Testis (tissue), 3 donors: Measurements from ENCODE around the gene KIAA1755. TPM values are rescaled to one million over a fixed set of nuclear protein-coding genes. Genes with fewer than 3 reads are reported as not detected.
A peak's percentile ranks its signal among the peaks of the same experiment; 100 is the strongest.

ENCODE experiments used
- DNase-seq: peaks from one replicate; pipeline ENCODE4 v3.0.0-alpha.2; 2019
- H3K27ac ChIP-seq, 2 donors: fragments of 200-600 bp; sonication (generic); one replicate each; pipeline ENCODE4 v1.5.1; 2019
- H3K27me3 ChIP-seq: fragments of 200-600 bp; sonication (generic); one replicate; pipeline ENCODE4 v1.5.1; 2019
- H3K36me3 ChIP-seq: fragments of 200-600 bp; sonication (generic); one replicate; pipeline ENCODE4 v1.5.1; 2017; ENCODE audit warnings: low read depth; ENCODE audit errors: missing control alignments
- H3K4me1 ChIP-seq: fragments of 200-600 bp; sonication (generic); one replicate; pipeline ENCODE4 v1.5.1; 2019
- H3K4me3 ChIP-seq, 2 donors: fragments of 200-600 bp; sonication (generic); one replicate each; pipeline ENCODE4 v1.5.1; 2017 to 2019
- H3K9me3 ChIP-seq: fragments of 200-600 bp; sonication (generic); one replicate; pipeline ENCODE4 v1.5.1; 2017
- CTCF ChIP-seq, 3 experiments: fragments of 450-650 bp in 2 of 3; fragments of 200-600 bp in 1 of 3; sonication (generic) in 1 of 3; IDR thresholded peaks; one replicate each; pipeline ENCODE4 v1.5.1; 2016 to 2019; ENCODE audit warnings: antibody characterized with exemption in 3 of 3, mild to moderate bottlenecking in 2 of 3, moderate library complexity in 1 of 3
- POLR2A ChIP-seq: fragments of 450-650 bp; IDR thresholded peaks from one replicate; pipeline ENCODE4 v1.6.1; 2017; ENCODE audit warnings: antibody characterized with exemption, mild to moderate bottlenecking, moderate library complexity
- WGBS, 2 donors: methylation state at CpG; one replicate each; pipeline ENCODE4 v1.1.5; 2018; 5-methylcytosine and 5-hydroxymethylcytosine counted together
- intact Hi-C: fragments of 100-400 bp; cut with DNase I; formaldehyde crosslinking; loops from one replicate; pipeline ENCODE4 v1.15.1; 2023; ENCODE audit warnings: low total_unique reads
- polyA plus RNA-seq: library from polyadenylated mRNA; stranded (reverse); fragments of 350-450 nt; fragmentation: Illumina TruSeq; extraction: RNeasy Lipid Tissue Mini Kit (QIAGEN cat#74804); gene quantifications from one replicate; pipeline ENCODE4 v1.2.3, GENCODE V29; 2014; ENCODE audit warnings: low read depth, low replicate concordance; ENCODE audit not compliant: insufficient read depth
- total RNA-seq, 2 donors: library from RNA; depleted of rRNA; stranded (reverse); fragments of >200 nt; gene quantifications; one replicate each; pipeline ENCODE4 v1.2.3, GENCODE V29; 2016

Gene KIAA1755
- total and polyA plus RNA-seq, 3 donors from 2014 or later = 5.2 to 9.6 (median 7.6) TPM

GRCh38 chr20:38238829-38239228 is 21.7 kb downstream of the KIAA1755 start:
- H3K36me3 ChIP-seq = no peaks in the 10 kb centered on the region
- no peak overlapping the region for H3K4me3 ChIP-seq
- H3K9me3 ChIP-seq = no peaks in the 10 kb centered on the region
- H3K4me1 ChIP-seq = peaks cover 3% of the 10 kb centered on the region
- DNase-seq = no peak
- 75 to 83% methylated on average over 3 of the region's 3 CpGs for WGBS, 2 donors
- intact Hi-C loops = no loop called here
- TF ChIP-seq POLR2A (no peak), CTCF (IDR thresholded peaks at IDR 0.05) (no peak)
- H3K27ac ChIP-seq = no peak overlapping the region
- no peaks in the 10 kb centered on the region for H3K27me3 ChIP-seq

- intact Hi-C loops = no loop called here
Observed at GRCh38 chr20:38237381-38237780, 23.2 kb downstream of the KIAA1755 start.

GRCh38 chr20:38231531-38232121 is 28.9 kb downstream of the KIAA1755 start:
- 26 to 55% methylated on average over 8 to 10 of the region's 10 CpGs for WGBS, 2 donors
- Histone ChIP-seq H3K27ac (no peak overlapping the region), H3K4me1 (peaks cover 3% of the 10 kb centered on the region), H3K4me3 (no peak overlapping the region), H3K36me3 (no peaks in the 10 kb centered on the region), H3K27me3 (no peaks in the 10 kb centered on the region), H3K9me3 (no peaks in the 10 kb centered on the region)
- TF ChIP-seq CTCF (IDR thresholded peaks at IDR 0.05) (no peak), POLR2A (no peak)
- DNase-seq = peak; percentile 53
- intact Hi-C loops = no loop called here

More at GRCh38 chr20:38237381-38237780, 23.2 kb downstream of the KIAA1755 start:
- 78 to 85% methylated on average over 3 of the region's 3 CpGs for WGBS, 2 donors
- no peaks in the 10 kb centered on the region for H3K36me3 ChIP-seq
- no peak for TF ChIP-seq CTCF (IDR thresholded peaks at IDR 0.05)
- no peak for TF ChIP-seq POLR2A
- peaks cover 3% of the 10 kb centered on the region for H3K4me1 ChIP-seq
- H3K4me3 ChIP-seq = no peak overlapping the region
- DNase-seq = no peak
- no peak overlapping the region for H3K27ac ChIP-seq
- H3K27me3 ChIP-seq = no peaks in the 10 kb centered on the region
- no peaks in the 10 kb centered on the region for H3K9me3 ChIP-seq

- 79 to 88% methylated on average over 8 to 10 of the region's 10 CpGs for WGBS, 2 donors
- Histone ChIP-seq H3K36me3 (no peaks in the 10 kb centered on the region), H3K4me3 (no peak overlapping the region), H3K9me3 (no peaks in the 10 kb centered on the region), H3K4me1 (peaks cover 3% of the 10 kb centered on the region), H3K27ac (no peak overlapping the region), H3K27me3 (no peaks in the 10 kb centered on the region)
- intact Hi-C loops = no loop called here
- TF ChIP-seq CTCF (IDR thresholded peaks at IDR 0.05) = no peak
- TF ChIP-seq POLR2A = no peak
- DNase-seq = no peak
Observed at GRCh38 chr20:38230957-38231526, 29.5 kb downstream of the KIAA1755 start.

GRCh38 chr20:38230253-38230551 is 30.3 kb downstream of the KIAA1755 start:
- Histone ChIP-seq H3K27ac (no peak overlapping the region), H3K9me3 (no peaks in the 10 kb centered on the region), H3K4me1 (peaks cover 3% of the 10 kb centered on the region), H3K27me3 (no peaks in the 10 kb centered on the region), H3K36me3 (no peaks in the 10 kb centered on the region), H3K4me3 (no peak overlapping the region)
- TF ChIP-seq POLR2A (no peak), CTCF (IDR thresholded peaks at IDR 0.05) (no peak)
- intact Hi-C loops = no loop called here
- 83 to 93% methylated on average over 1 of the region's 1 CpG for WGBS, 2 donors
- DNase-seq = no peak
